GM19193 (cell line): ENCODE data around the gene ATIC.

Experiments
- POLR2A ChIP-seq: IDR thresholded peaks from 4 replicates; pipeline ENCODE4 v1.6.1; 2011; ENCODE audit not compliant: insufficient read depth, insufficient read length; ENCODE audit errors: extremely low read depth

ATIC gene

DNA sequence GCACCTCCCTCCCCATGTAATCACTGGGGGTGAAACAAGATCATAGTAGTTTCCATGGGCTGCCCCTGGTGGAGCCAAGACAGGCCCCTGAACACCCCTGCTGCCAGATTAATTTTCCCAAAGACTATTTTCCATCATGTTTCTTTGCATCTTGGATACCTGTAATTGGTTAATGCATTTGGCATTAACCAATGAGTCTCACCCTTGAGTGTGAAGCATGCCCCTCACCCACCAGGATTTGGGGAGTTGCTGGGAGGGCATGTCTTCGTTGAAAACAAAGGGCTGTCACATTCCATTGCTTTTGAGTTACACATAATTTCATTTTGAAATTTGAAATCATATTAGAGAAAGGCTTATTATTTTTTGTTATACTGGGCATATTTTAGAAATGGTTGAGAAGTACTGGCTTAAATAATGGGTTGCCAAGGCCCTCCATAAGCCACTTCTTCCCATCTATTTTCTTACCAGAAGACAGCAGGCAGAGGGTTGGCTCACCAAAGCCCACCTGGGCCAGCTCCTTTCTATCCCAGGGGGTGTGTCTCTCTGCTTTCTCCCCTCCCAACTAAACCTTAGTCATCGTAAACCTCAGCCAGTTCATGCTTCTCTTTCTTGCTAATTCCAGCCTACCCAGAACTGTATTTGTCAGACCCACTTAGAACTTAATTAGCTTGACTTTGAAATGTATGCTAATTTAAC is 51.8 kb downstream of the ATIC start:
- TF ChIP-seq POLR2A = no peak

DNA sequence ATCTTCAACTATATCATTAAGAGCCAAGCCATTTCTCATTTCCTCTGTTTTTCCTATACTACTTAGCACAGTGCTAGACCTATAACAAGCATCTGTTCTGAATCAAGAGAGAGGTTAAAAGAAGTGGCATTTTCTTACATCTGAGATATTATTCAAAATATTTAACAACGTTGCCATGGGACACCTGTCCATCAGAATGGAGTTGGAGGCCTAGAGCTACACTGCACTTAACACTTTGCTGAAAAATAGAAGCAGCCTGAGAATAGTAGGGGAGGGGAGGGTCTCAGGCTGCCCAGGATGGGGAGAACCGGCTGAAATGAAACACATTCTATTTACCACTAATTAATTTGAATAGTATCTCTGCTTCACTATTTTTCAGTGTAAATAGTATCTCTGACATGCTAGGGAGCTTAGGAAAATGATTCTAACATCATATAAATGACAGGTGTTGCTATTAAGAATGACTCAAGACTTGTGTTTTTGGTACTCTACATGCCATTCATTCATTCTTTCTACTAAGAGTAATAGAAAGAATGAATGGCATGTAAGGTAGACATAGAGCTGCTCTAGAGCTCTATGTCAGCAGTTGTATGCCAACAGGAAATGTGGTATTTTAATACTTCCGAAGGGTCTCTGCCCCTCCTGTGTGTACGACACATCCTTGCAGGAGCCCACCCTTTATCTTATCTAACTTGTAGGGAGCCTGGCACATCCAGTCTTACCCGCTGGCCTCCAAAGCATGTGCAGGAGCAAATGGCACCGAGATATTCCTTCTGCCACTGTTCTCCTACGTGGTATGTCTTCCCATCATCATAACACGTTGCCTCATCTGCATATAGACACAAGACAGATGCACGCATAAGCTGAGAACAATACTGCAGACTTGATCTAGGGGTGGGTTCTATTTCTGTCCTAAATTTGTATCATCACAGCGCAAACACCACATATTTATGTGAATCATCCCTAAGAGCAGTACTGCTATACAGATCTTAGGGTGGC is 52.6 kb downstream of the ATIC start:
- TF ChIP-seq POLR2A = no peak

DNA sequence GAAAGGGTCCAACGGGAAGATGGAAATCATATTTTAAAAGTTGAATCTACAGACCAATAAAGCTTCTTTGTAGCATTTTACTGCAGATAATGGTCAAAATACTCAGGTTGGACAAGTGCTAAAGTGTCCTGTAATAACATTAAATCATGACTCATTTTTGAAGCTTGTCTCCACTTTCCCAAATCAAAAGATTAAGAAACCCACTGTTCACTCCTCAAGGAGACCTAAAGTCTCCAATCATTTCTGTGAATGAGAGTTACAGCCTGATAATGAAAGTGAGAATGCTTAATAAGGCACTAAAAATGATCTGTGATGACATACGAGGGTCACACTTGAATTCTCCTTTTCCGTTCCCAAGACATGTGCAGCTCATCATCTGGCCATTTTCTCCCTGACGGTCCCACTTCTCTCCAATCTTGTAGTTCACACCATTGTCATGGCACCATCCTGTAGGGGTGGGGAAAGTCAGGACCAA is 53.4 kb downstream of the ATIC start:
- TF ChIP-seq POLR2A = no peak

DNA sequence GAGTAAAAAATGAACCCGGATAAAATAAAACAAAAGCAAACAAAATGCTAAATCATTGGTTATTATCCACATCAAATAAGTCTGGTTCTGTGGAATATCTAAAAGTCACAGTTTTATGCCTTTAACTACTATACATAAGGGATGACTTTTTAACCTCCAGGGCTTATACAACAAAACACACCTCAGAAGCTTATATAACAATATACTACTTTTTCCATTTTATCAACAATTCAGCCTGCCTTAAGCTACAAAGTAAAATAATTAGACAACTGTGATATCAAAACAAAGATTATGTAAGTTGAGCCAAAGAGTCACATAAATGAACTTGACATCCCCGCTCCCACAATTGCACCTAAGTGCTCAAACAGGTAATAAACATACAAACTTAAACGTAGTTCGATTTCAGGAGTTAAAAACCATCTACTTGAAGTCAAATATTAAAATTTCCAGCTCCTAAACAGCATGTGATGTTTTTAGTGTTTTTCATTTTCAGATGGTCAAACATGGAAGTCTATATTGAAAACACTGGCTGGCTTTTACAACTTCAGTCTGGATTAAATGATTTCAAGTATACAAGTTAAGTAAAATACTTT is 54.7 kb downstream of the ATIC start:
- TF ChIP-seq POLR2A = no peak

DNA sequence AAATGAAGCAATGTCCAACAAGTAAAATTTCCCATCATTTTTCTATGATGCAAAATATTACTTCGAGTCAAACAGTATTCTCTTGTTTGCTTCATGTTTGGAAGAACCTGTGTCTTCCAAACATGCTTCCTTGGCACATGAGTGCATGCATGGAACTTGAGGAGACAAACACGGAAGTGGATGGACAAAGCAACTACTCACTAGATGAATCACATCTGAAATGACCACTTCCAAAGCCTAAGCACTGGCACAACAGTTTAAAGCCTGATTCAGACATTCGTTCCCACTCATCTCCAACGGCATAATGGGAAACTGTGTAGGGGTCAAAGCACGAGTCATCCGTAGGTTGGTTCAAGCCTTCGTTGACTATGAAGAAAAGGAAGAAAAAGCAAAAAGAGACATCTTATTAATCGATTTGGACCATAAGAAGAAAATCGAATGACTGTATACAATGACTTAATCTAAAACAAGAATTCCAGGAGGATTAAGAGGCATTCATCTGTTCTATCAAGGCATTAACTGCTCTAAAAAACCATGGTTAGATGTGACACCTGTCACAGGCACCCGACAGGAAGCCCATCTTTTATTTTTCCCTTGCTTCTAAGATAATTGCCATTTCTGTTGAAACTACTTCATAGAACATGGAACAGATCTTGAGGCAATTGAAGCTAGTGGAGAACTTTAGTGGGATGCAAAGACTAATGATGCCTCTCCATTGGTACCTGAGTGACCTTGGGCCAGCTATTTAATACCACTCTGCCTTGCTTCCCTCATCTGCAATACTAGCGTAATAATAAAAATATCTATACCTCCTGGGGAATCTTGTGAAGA is 56.0 kb downstream of the ATIC start:
- no peak for TF ChIP-seq POLR2A

DNA sequence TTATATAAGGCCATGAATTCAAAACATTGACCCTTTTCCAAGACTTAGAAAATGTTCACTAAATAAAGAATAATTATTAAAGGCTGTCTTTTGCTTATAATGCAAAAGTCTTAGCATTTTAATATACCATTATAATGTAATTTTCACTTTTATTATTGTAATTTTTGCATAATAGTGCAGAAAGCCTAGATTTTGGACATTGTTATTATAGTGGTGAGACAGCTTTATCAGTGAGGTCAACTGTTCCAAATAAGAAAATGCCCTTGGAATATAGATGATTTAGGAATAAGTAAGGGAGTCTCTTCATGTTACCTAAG is 56.6 kb downstream of the ATIC start:
- no peak for TF ChIP-seq POLR2A

DNA sequence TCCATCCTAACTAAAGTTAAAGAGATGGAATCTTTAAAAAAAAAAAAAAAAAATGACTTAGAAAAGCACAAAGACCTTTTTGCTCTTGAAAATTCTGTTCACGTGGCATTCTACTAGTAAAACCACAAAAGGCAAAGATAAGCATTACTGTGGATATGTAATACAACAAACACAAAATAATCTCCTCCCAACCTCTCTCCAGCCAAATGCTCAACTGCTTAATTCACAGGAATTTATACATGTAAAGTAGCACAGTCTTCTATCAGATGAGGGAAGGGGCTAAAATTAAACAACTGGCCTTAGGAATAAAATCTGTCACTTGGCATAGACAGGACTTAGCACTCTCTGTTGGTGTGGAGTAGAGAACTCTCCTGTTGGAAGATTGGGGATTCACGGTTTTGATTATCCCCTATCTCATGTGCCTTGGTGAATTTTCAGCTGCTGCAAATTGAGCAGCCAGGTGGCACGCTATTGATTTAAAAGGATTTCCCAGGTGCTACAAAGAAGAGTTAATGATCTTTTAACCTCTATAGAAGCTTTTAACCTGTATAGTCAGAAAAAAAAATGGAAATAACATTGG is 57.4 kb downstream of the ATIC start:
- no peak for TF ChIP-seq POLR2A

DNA sequence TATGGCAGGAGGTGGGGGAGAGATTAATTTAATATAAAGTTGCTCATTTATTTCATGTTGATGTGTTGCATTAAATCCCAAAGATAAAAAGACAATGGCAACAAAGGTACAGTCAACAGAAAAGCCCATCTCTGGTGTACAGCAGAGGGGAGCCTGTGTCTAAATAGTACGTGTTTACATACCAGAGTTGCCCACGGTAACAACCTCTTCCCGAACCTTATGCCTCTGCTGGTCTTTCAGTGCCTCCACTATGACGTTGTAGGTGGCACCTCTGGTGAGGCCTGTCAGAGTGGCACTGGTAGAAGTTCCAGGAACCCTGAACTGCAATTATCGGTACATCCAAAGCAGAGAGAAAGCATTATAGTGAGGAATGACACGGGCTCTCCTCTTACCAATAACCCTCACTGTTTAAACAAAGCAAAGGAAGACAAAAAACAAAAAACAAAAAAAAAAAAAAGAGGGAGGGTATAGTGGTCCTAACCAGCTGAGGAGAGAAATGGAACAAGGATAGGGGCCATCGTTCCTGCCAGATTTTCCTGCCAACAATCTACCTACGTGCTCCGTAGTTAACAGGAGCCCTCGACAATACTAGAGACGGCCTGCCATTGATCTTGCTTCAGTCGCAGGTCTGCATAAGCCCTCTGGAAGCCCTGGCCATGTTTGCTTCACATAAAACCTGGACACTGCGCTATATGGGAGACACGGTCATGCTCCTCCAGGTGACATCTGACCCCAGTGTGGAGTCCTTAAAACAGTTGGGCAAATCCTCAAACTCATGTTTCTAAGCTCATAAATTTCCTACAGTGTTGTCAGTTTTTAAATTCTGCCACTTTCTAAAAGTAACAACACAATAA is 58.5 kb downstream of the ATIC start:
- no peak for TF ChIP-seq POLR2A

DNA sequence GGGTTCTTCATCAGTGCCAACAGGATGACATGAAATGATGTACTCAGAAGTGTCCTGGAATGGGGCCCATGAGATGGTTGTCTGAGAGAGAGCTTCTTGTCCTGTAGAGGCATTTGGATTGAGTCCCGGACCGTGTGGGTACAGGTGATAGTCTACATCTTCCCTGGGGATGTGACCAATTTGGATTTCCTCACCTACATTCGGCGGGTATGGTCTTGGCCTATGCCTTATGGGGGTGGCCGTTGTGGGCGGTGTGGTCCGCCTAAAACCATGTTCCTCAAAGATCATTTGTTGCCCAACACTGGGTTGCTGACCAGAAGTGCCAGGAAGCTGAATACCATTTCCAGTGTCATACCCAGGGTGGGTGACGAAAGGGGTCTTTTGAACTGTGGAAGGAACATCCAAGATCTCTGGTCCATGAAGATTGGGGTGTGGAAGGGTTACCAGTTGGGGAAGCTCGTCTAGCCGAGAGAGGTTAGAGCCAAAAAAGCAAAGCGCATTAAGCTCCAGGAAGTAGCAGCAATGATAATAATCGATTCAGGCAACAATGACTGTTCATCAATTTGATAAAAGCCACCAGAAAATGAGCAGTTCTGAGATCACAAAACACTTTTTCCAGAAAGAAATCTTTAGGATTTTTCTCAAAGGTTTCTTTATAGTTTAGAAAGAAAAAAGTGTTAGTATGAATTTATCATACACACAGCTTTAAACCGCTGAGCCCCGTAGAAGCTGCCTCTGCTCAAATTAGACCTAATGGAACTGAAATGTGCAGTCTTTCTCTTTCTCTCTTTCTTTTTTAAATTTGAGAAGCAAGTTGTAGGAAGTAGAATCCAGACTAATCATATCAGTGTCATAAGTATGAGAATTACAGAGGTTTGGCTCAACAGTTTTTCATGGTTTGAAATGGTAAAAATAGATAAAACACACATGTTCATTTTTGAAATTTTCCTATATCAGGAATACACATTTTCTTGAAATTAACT is 60.3 kb downstream of the ATIC start:
- no peak for TF ChIP-seq POLR2A

DNA sequence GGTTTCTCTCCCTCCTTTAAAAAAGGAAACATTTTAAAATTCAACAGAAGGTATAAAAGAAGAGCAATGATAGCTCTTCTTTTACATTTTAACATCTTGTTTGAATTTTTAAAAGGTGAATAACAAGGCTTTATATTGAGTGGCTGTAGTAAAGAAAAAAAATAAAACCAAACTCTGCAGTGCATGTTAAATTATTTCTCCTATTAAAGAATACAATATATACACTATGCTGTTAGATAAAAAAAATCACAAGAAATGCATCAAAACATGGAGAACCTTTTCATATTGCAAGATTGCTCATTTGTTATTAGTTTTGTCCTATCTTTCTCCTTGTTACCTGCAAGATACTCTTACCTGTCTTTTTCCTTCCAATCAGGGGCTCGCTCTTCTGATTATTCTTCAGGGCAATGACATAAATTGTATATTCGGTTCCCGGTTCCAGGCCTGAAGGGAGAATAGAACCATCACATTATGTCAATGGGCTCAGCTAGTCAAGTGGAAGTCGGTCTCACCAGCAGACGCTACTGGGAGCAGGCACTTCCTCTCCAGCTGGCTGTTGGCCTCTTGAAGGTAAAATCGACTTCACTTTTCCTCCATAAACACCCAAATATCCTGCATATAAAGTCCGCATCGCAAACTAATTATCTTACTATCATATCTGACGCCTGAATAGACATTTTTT is 61.2 kb downstream of the ATIC start:
- TF ChIP-seq POLR2A = no peak

DNA sequence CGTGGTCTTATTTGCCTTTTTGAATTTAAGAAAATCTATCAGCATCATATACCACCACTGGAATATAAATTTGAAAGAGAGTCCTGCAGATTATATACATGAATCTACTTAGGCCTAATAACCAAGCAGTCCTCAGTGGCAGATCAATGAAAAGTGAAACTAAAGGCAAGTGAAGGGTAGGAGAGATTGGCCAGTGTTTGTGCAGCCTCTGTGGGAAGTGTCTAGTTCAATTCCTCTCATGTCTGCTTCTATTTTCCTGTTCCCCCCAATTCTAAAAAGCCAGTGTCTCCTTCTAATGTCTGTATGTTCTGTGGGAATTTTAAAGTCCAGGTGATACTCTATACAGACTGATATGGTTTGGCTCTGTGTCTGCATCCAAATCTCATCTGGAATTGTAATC is 62.1 kb downstream of the ATIC start:
- TF ChIP-seq POLR2A = no peak

DNA sequence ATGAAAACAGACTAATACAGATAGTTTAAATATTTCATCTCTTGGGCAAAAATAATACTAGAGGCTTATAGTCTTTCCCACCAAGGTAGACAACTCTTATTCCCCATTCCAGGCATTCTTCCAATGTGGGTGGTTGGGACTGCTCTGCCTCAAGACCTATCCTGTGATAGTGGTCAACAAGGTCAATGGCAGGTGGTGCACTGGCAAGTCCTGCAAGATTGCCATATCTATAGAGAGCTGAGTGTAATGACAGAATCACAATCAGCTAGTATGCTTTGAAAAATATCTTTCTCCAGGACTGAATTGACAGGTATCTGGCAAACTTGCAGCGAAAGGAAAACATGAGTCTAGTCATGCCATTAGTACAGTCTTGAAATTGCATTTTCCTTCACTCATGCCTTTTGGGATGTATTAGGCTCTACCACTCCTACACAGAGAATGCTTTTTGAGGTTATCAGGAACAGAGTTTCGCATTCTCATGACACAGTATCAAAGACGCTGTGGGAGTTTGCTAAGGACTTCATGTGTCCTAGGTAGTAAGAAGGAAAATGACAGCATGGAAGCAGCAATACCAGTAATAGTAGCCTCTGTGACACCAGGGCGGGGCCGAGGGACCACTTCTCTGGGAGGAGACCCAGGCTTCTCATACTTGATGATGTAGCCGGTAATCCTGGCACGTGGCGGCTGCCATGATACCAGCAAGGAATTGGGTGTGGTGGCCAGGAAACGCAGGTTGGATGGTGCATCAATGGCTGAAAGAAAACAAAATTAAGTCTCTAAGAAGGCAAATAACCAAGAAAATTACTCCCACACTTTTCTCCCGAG is 63.0 kb downstream of the ATIC start:
- no peak for TF ChIP-seq POLR2A

DNA sequence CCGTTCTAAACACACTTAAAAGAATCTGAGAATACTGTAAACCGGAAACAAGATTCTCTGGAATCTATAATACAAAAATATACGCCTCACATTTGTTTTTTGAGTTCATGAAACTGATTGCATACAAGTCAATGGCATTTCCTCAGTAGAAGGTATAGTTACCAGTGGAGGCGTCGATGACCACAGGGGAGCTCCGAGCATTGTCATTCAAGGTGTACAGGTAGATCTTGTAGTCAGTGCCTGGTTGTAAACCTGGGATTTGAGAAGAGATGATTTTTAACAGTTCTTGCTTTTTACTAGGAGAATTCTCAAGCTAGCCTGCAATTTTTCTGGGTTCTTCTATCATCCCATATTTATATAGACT is 63.6 kb downstream of the ATIC start:
- no peak for TF ChIP-seq POLR2A
